GM23338 (cell line): ENCODE results near the gene ATP5IF1. TPM values are rescaled to one million over a fixed set of nuclear protein-coding genes. Genes with fewer than 3 reads are reported as not detected.

ENCODE experiments used
- ATAC-seq: fragments of 200-7000 bp; cut with Tn5 transposase; 3 replicates; pipeline ENCODE4 v1.9.1; 2020
- DNase-seq: peaks from one replicate; pipeline ENCODE4 v3.0.0-alpha.2; 2015; ENCODE audit warnings: low spot score
- H2AFZ ChIP-seq: fragments of 200-600 bp; sonication (generic); 2 replicates; pipeline ENCODE4 v1.8.0; 2016; ENCODE audit warnings: antibody characterized with exemption, mild to moderate bottlenecking, moderate library complexity
- H3F3A ChIP-seq: fragments of 200-600 bp; sonication (generic); replicated peaks from 2 replicates; pipeline ENCODE4 v1.8.0; 2017; ENCODE audit warnings: antibody characterized with exemption, mixed run types, low read depth
- H3K27ac ChIP-seq: fragments of 200-600 bp; sonication (generic); 2 replicates; pipeline ENCODE4 v1.6.1; 2016; ENCODE audit warnings: low read depth
- H3K27me3 ChIP-seq: fragments of 200-600 bp; sonication (generic); 2 replicates; pipeline ENCODE4 v1.8.0; 2016; ENCODE audit warnings: mild to moderate bottlenecking, mixed run types, moderate library complexity; ENCODE audit not compliant: insufficient read depth
- H3K36me3 ChIP-seq: fragments of 200-600 bp; sonication (generic); 2 replicates; pipeline ENCODE4 v1.8.0; 2016; ENCODE audit warnings: mild to moderate bottlenecking; ENCODE audit not compliant: insufficient read depth
- H3K4me1 ChIP-seq: fragments of 200-600 bp; sonication (generic); 2 replicates; pipeline ENCODE4 v1.8.0; 2016; ENCODE audit warnings: mild to moderate bottlenecking, moderate library complexity; ENCODE audit not compliant: insufficient read depth
- H3K4me2 ChIP-seq: fragments of 200-600 bp; sonication (generic); 2 replicates; pipeline ENCODE4 v1.7.1; 2017; ENCODE audit warnings: mixed run types
- H3K4me3 ChIP-seq: fragments of 200-600 bp; sonication (generic); 2 replicates; pipeline ENCODE4 v1.6.1; 2016; ENCODE audit warnings: mixed run types
- H3K79me2 ChIP-seq: fragments of 200-600 bp; sonication (generic); replicated peaks from 2 replicates; pipeline ENCODE4 v1.8.0; 2017; ENCODE audit warnings: mild to moderate bottlenecking; ENCODE audit not compliant: insufficient read depth
- H3K9me2 ChIP-seq: fragments of 200-600 bp; sonication (generic); 2 replicates; pipeline ENCODE4 v1.8.0; 2017; ENCODE audit not compliant: insufficient read depth
- H4K20me1 ChIP-seq: fragments of 200-600 bp; sonication (generic); replicated peaks from 2 replicates; pipeline ENCODE4 v1.8.0; 2017; ENCODE audit warnings: mild to moderate bottlenecking; ENCODE audit not compliant: insufficient read depth
- H3K27ac Mint-ChIP-seq: 2 replicates; pipeline ENCODE4 v1.8.0; 2020; ENCODE audit warnings: inconsistent platforms, mild to moderate bottlenecking, moderate library complexity, mixed read lengths
- H3K27me3 Mint-ChIP-seq: 3 replicates; pipeline ENCODE4 v1.8.0; 2022; ENCODE audit warnings: low read depth, mild to moderate bottlenecking, moderate library complexity, mixed read lengths, inconsistent platforms; ENCODE audit not compliant: insufficient read depth, poor library complexity
- H3K36me3 Mint-ChIP-seq: 3 replicates; pipeline ENCODE4 v1.8.0; 2021; ENCODE audit warnings: low read depth, mild to moderate bottlenecking, inconsistent platforms, moderate library complexity, mixed read lengths
- H3K4me1 Mint-ChIP-seq: 3 replicates; pipeline ENCODE4 v1.8.0; 2020; ENCODE audit warnings: mild to moderate bottlenecking, inconsistent platforms, mixed read lengths
- H3K4me3 Mint-ChIP-seq: 3 replicates; pipeline ENCODE4 v1.8.0; 2021; ENCODE audit warnings: moderate library complexity, mild to moderate bottlenecking, inconsistent platforms, mixed read lengths
- H3K9me3 Mint-ChIP-seq: 3 replicates; pipeline ENCODE4 v1.8.0; 2020; ENCODE audit warnings: moderate library complexity, mild to moderate bottlenecking, inconsistent platforms, mixed read lengths
- ETS1 ChIP-seq: IDR thresholded peaks from 2 replicates; pipeline ENCODE4 v1.6.1; 2016; ENCODE audit warnings: antibody characterized with exemption
- ZNF114 ChIP-seq: fragments of 250-450 bp; sonication (Bioruptor Pico); IDR thresholded peaks from 2 replicates; pipeline ENCODE4 v1.5.0; 2020; ENCODE audit warnings: mild to moderate bottlenecking, moderate library complexity
- ZNF331 ChIP-seq: fragments of 250-450 bp; sonication (Bioruptor Pico); IDR thresholded peaks from 2 replicates; pipeline ENCODE4 v1.5.0; 2020; ENCODE audit warnings: low read depth, mild to moderate bottlenecking, moderate library complexity
- ZNF462 ChIP-seq: fragments of 250-450 bp; sonication (Bioruptor Pico); IDR thresholded peaks from 2 replicates; pipeline ENCODE4 v1.5.0; 2020; ENCODE audit warnings: mild to moderate bottlenecking, moderate library complexity
- polyA plus RNA-seq: library from polyadenylated mRNA; unstranded; fragments of >200 nt; fragmentation: Nextera tagmentation; extraction: Ambion mirVana; gene quantifications from 2 replicates; pipeline ENCODE4 v1.2.1, GENCODE V29; 2016
- total RNA-seq: library from RNA; depleted of rRNA; stranded (reverse); fragments of >200 nt; shearing (Covaris generic); gene quantifications from 2 replicates; pipeline ENCODE4 v1.2.3, GENCODE V29; 2014

ATP5IF1 gene
- total and polyA plus RNA-seq, 2 experiments from 2014 or later = 230 to 1,325 TPM

GRCh38 chr1:28194326-28195035 is 41.4 kb upstream of the ATP5IF1 start (continued):
- TF ChIP-seq ZNF331 (CRISPR knock-in tag) = no peak
- TF ChIP-seq ZNF114 (CRISPR knock-in tag) = no peak

GRCh38 chr1:28195780-28196179 is 40.1 kb upstream of the ATP5IF1 start:
- Histone ChIP-seq H3K9me2 (no peaks in the 10 kb centered on the region), H3K27ac (peak overlapping the region; percentile 86; the same call in 1 of the 2 replicates), H3K27me3 (no peaks in the 10 kb centered on the region), H4K20me1 (peaks cover 1% of the 10 kb centered on the region; the same call in 1 of the 2 replicates), H3K79me2 (no peaks in the 10 kb centered on the region), H3K4me1 (peaks cover 30% of the 10 kb centered on the region), H3K36me3 (peaks cover 16% of the 10 kb centered on the region), H3F3A (peaks cover 21% of the 10 kb centered on the region; the same call in 1 of the 2 replicates), H2AFZ (no peak overlapping the region), H3K4me3 (no peak overlapping the region), H3K4me2 (peak overlapping the region; percentile 36; the same call in 1 of the 2 replicates)
- peak; percentile 6; the same call in 2 of the 3 replicates for ATAC-seq
- H3K9me3 Mint-ChIP-seq = no peaks in the 10 kb centered on the region
- peak; percentile 21 for DNase-seq
- H3K27ac Mint-ChIP-seq = no peak overlapping the region
- peaks cover 28% of the 10 kb centered on the region for H3K4me1 Mint-ChIP-seq
- TF ChIP-seq ETS1 (no peak), ZNF462 (CRISPR knock-in tag) (no peak)
- H3K27me3 Mint-ChIP-seq = peaks cover 14% of the 10 kb centered on the region
- no peak overlapping the region for H3K4me3 Mint-ChIP-seq
- H3K36me3 Mint-ChIP-seq = peaks cover 27% of the 10 kb centered on the region
